Measurements from ENCODE around the gene SHH.

Gene SHH

DNA sequence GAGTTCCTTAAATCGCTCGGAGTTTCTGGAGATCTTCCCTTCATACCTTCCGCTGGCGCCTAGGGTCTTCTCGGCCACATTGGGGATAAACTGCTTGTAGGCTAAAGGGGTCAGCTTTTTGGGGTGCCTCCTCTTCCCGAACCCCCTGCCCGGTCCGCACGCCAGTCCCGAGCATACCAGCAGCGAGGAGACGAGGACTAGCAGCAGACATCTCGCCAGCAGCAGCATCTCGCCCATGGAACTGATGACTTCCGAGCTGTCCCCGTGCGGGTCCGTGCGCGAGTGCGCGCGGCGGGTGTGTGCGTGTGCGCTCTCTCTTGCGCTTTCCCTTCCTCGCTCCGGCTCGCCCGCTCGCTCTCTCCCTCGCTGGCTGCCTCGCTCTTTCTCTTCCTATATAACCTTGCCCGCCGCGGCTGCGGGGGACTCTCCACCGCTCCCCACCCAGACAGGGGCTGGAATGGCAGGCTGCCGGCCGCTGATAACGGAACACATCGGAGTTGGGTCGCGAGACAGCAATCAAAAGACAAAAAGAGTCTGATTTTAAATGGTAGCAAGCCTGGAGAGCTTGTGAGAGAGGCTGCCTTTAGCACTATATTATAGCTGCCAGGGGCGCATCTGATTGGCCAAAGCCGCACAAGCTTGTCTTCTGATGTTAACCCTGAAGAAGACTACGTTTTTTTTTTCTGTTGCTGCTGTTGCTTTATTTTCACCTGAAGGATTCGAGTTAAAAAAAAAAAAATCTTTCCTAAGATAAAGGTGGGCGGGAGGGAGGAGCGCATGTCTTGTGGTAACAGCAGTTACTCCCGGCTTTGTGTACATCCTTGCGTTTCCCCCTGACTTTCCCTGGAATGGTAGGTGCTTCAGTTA lies at the start of gene SHH:
Gene SHH (minus strand): TSS at position 569 of the 867 bp plus-strand sequence. CDS start 341 bp downstream, at position 228.
- DNase-seq (ENCODE audit: low spot score) = no peak

DNA sequence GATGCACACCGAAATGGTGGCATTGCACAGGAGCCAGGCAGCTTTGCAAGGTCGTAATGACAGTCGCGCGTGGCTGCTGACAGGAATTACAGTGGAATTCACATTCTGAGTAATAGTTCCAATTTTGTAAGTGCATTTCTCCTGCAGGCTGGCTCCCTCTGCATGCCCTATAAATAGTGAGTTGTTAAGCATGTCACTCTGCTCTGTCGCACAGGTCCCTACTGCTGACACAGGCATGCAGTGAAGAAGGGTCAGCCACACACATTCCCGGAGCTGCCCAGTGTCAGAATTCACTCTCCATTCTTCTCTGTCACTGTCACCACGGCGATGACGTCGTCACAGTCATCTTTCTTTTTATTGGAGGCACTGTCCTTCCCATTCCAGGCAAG lies 49.2 kb upstream of the SHH start:
- DNase-seq (ENCODE audit: low spot score) = no peak

DNA sequence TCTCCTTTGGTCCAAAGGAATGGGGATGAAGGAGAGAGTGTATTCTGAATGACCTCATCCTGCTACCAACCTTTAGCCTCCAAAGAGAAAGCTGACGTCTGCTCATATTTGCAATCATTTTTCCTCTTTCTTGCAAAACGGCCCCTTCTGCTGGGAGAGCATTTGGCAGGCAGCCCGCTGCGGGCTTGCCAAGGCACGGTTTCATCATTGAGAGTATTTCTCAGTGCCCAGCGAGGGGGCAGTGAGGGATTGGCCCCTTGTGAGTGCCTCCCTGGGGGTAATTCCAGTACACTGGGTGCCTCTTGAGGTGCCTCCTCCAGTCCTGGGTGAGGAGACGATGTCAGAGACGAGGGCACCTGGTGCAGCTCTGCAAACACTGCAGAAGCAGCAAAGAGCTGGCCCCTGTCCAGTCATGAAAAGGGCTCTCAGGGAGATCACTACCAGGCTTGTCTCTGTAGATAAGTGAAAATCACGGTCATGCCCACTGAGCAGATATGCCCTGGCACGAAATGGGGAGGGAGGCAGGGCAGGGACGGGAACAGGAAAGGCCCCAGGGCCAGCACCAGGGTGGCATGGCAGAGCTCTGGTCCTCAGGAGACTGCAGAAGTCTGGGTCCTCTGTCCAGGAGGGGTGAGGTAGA lies 48.7 kb upstream of the SHH start:
- DNase-seq (ENCODE audit: low spot score) = no peak

DNA sequence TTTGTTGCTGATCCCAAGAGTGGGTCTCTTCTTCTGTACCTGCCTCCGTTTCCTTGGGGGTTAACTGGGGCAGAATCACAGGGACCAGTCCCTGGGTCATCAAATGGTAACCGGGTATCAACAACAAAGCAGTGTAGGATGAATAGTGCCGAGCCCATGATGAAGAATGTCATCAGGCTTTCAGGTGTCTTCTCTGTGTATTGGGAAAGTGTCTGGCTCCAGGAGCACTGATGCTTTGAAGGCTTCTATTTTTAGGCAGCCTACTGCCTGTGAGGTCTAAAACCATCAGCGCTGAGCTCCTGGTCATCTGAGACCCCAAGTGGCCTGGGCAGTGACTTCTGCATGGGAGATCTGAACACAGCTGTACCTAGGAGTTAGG lies 48.2 kb upstream of the SHH start:
- DNase-seq (ENCODE audit: low spot score) = no peak

DNA sequence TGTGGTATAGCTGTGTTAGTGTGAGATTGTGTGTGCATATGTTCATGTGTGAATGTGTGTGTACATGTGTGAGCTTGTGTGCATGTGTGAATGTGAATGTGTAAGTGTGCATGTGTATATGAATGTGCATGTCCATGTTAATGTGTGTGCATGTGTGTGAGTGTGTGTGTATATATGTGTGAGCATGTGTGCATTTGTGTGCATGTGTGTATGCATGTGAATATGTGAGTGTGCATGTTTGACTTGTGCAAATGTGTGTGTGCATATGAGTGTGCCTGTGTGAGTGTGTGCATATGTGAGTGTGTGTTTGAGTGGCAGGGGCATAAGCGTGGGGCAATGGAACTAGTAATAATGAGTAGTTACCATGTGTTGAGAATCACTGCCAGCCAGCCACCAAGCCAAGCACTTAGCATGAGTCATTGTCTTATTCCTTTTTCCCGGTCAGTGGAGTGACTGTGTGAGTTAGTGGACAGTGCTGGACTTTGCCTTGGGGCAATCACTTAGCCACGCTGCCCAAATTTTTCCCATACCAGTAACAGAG lies 46.3 kb upstream of the SHH start:
- DNase-seq (ENCODE audit: low spot score) = no peak

DNA sequence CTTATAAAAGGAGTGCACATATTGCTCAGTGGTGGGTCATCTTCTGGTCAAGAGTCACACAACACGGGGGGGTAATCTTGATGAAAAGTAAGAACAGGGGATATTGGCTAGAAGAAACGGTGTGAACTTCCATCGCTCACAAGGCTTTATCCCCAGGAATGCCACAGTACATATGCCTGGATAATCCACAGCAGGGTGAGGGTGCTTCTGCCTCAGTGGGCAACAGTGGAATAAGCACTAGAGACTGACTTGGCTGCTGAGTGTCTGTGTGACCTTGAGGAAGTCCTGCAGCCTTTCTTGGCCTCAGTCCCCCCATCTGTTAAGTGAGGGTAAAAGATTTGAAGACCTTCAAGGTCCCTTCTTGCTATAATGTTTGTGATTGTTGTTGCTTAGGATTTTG lies 44.9 kb upstream of the SHH start:
- DNase-seq (ENCODE audit: low spot score) = no peak

DNA sequence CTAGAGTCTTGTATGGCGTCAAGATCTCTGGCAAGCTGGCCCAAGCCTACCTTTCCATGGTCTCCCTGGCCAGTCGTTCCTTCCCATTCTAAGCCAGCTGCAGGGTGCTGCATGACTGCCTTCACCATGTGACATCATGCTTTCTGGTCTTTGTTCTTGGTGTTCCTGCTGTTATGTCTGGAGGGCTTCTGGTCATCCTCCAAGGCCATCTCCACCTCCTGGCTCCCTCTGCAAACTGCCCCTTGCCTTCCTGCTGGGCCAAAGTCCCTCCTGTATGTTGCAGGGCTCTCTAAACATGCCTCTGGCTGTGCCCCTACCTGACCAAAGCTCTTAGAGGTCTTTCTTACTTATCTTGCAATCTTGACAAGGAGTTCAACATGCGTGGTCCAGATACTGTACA lies 44.4 kb upstream of the SHH start:
- DNase-seq (ENCODE audit: low spot score) = no peak

DNA sequence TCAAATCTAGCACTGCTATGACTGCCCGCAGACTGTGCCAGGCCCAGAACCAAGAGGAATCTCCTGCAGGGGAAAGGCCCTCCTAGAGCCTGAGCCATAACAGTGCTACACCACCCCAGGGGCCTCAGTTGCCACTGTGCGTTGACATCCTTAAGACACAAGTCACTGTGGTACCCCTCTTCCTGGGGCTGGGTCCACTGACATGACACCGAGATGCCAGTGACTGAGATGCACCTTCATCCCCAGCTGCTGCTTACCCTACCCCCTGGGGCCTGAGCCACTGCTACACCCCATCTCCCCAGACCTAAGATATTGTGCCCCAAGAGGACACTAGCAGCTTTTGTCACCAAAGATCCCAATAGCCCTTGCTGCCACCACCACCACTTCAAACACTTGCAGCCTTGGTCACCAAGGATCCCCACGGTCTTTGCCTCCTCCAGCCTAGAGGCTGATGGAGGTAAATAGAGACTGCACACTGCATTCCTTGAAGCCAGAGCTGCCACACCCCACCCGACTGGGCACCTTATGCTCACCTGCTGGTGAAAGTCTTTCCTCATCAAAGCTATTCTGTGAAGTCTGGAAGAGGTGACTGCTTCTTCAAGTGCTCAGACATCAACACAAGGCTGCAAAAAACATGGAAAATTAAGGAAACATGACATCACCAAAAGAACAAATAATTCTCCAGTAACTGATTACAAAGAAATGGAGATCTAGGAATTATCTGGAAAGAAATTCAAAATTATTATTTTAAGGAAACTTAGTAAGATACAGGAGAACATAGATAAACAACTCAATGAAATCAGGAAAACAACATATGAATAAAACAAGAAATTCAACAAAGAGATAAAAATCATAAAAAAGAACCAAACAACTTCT lies 40.4 kb upstream of the SHH start:
- no peak for DNase-seq (ENCODE audit: low spot score)

DNA sequence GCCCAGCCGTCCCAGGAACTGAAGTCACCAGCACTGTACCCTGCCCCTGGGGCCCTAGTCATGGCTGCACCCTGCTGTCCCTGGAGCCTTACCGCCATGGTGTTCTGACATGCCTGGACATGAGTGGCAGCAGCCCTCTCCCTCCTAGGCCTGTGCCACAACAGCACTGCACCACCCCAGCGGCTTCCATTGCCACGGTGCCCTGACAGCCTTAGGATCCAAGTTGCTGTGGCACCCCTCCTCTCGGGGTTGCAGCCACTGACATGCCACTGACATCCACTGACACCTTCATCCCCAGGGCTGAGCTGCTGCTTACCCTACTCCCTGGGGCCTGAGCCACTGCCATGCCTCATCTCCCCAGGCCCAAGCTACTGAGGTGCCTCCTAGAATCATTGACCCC lies 39.6 kb upstream of the SHH start:
- DNase-seq (ENCODE audit: low spot score) = no peak

DNA sequence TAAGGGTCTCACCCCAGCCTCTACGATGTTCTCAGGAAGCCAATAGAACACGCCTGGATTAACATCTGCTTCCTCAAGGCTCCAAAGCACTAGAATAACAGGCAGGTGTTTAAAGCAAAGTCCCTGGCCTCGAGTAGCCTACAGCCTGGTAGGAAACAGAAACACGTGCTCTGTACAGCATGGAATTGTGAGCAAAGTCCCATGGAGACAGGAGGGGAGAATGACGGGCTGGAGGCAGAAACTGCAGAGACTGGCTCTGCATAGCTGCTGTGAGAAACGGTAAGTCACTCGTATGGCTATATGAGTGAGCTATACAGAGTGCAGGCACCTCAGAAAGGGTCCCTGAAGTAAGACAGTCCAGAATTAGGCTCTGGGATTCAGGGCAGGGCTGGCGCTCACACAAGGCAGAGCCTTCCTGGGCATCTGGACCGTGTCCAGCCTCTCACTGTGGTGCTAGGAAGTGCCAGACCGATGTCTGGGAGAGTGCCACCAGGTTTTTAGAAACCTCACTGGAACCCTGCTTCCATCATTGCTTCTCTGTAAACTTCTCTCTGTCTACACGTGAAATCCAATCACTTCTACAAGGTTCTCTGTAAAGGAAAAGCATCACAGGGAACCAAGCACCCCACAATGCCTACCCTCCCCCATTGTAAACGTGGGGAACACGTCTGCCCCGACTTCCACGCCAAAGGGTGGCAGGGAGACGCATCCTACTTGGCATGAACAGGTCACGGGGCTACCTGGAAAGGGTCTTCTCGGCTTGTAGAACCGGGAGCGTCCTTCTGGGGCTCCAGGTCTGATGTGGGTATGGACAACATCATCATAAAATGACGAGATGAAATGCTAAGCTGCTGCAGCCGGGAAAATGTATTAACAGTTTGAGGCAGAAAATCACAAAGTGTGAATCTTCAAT lies 38.8 kb upstream of the SHH start:
- DNase-seq (ENCODE audit: low spot score) = no peak

DNA sequence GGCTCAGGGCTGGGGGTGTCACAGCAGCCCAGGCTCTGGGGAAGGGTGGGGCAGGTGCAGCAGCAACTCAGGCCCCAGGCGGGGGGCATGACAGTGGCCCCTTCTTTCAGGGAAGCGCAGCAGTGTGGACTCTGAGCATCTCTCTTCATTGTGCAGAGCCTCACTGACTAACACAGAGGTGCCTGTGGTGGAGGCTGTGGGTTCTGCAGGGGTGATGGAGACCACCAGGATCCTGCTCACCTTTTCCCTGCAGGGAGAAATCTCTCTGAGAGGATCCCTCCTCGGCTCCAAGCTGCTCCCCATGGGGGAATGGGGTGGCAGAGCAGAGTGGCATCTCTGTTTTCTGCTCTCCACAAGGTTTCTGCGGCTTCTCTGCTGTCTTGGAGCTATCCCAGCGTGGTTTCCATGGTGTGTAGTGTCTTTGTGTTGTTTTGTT lies 37.8 kb upstream of the SHH start:
- DNase-seq (ENCODE audit: low spot score) = no peak

DNA sequence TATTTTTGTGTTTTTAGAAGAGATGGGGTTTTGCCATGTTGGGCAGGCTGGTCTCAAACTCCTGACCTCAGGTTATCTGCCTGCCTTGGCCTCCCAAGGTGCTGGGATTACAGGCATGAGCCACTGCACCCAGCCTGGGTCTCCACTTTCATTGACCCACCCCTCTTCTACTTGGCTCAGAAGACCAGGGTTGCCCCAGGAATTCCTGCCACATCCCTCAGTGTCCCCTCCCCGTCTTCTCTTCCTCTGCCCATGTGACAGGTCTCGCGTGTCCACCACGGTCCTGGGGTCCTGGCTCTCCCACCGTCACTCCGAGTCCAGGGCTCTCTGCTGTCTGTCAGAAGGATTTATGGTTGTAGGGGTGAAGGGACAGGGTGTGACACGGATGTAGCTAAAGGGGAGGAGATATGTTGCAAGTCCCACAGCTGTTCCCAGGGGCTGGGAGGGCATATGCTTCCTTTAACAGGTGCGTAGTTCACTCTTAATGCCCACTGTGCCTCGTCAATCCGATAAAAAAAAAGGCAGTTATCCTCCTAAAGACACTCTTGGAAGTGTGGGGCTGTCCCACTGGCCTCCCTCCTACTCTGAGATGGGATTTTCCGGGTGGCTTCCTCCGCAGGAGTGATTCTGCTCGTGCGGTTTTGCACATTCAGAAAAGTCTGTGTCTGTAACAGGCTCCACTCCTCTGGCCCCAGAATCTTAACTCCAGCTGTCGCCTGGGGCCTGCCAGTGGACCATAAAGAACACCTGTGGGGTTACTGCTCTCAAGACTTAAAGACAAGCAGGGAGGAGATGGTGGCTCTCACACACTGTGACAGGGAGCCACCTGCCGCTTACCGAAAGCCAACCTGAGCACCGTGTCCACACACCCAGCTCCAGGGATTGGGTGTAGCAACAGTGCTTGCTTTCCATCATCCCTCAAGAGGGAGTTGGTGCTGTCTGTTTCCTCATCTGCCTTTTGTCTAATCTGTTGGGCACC lies 36.7 kb upstream of the SHH start:
- no peak for DNase-seq (ENCODE audit: low spot score)

DNA sequence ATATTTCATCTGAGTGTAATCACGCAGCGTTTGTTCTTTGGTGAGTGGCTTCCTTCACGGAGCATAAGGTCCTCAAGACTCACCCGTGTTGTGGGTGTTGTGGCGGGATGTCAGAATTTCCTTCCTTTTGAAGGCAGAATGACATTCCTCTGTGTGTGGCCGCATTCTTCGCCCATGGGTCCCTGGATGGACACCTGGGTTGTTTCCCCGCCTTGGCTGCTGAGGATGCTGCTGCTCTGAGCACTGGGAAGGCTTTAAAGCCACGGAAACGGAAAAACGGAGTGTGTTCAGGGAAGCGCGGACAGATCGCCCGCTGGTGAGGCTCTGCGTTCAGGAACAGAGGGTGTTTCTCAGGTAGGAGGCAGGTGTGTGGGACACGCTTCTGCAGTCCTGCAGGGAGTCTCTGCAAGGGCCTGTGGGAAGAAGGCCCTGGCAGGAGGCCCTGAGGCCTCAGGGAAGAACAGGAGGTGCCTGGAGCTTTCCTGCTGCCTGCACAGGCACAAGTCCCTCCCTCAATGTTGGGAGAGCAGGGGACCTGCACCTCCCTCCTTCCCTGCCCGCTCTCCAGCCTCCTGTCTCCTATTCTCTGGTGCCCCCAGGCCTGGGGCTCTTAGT lies 35.7 kb upstream of the SHH start:
- no peak for DNase-seq (ENCODE audit: low spot score)

DNA sequence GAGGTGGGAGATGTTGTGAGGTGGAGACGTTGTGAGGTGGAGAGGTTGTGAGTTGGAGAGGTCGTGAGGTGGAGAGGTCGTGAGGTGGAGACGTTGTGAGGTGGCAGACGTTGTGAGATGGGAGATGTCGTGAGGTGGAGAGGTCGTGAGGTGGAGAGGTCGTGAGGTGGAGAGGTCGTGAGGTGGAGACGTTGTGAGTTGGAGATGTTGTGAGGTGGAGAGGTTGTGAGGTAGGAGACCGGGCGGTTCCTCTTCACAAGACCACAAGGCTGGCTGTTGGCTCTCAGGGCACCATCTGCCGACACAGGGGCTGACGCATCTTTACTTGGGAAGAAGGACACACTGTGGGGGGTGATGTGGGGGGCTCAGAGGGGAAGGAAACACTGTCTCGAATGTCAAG lies 34.7 kb upstream of the SHH start:
- no peak for DNase-seq (ENCODE audit: low spot score)

DNA sequence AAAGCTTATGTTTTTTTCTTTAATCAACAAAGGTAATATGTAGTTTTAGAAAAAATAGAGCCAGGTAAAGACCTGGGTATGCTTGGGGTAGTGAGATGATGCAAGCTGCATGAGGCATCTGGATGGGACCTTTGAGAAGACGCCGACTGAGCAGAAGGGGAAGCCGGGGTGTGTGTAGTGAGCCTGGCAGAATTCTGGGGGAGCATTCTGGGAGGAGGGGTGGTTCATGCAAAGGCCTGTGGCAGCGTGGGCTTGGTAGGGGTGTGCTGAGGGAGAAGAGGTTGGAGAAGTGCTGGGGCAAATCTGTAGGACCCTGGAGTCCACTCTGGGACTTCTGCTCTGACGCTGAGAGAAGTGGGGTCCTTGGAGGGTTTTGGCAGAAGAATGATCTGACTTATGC lies 33.9 kb upstream of the SHH start:
- DNase-seq (ENCODE audit: low spot score) = no peak

DNA sequence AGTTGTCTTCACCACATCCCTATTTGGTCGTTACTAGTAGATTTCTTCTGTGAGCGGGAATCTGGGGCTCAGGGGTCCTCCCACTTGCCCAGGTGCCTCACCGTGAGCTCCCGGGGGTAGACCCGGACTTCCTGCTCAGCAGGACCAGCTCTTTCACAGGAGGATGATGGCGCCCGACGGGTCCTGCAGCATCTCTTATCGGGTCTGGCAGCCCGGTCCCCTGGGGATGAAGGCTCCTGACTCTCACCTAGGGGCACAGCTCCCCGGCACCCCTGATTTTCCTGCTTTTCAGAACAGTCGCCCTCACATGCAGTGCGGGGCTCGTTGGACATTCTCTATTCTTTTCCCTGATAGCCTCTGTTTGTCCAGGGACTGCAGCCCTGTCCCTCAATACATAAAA lies 33.0 kb upstream of the SHH start:
- no peak for DNase-seq (ENCODE audit: low spot score)

DNA sequence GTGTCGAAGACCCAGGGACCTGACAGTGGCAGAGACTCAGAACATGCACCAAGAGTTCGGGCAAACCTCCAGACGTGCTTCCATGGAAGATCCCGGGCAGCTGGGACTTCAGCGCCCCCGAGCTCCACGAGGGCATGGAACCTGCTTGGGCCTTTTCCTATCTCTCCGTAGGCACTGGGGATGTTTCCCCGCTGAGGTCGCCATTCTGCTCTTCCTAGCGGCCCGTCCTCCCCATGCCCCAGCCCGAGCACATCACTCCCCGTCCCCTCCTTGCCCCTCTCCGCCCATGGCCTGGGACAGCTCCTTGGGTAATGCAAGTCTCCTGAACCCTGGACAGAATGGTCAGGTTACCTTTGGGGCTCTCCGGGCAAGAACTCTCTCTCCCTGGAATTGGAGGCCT lies 32.3 kb upstream of the SHH start:
- no peak for DNase-seq (ENCODE audit: low spot score)

DNA sequence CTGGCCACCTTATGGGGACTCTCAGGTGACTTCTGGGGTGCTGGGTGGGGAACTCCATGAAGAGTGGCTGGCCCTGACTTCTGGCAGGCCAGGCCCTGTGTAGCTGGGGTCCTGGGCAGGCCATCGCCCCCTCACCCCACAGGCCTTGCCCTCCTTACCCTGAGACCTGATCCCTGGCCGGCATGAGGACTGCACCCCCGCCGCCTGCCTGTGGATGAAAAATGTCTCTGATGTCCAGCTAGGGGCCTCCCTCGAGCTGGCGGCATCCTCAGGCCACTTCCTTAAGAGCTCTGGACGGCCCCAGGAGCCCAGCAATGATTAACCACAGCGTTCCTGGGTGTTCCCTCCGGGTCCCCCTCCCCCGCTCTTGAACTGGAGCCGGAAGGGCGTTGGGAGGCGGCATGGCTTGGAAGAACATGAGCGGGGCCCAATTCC lies 31.8 kb upstream of the SHH start:
- DNase-seq (ENCODE audit: low spot score) = no peak

DNA sequence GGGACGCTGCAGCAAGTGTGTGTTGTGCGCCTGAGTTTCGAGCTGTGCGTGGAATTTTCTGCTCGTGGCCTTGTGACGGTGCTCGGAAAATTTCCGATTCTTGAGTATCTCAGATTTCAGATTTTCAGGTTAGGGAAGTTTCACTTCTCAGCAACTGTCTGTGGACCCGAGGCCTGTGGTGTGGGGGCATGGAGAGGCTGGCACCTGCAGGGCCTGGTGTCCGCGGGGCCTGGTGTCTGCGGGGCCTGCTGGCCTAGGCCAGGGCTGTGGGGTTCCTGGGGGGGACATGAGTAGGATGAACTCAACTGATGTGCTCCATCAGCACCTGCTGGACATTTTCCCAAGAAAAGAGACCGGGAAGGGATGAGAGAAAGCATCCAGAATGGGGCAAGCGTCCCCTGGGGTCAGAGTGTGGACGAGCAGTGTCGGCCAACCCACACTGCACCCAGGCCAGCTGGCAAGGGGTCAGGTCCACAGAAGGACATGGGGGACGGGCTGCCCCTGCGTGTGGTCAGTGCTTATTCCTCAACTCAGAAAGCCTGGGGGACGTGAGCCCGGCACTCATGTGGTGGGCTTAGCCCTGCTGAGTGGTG lies 31.3 kb upstream of the SHH start:
- no peak for DNase-seq (ENCODE audit: low spot score)
